Activated T-cell treated with anti-CD3 and anti-CD28 coated beads, Interleukin-2, amount 50 U/mL, for 24 hours (primary cell): Measurements from ENCODE around the gene TBC1D3E.
"Not testable (repeated sequence)": the region's sequence is repeated elsewhere in the genome, so short reads cannot be mapped to it uniquely, and the experiment has no call there.

ENCODE experiments used
- DNase-seq: peaks from one replicate; pipeline ENCODE4 v3.0.0-alpha.2; 2020
- H3K27ac Mint-ChIP-seq: 2 replicates; pipeline ENCODE4 v1.8.0; 2020; ENCODE audit warnings: mild to moderate bottlenecking, mixed read lengths
- H3K27me3 Mint-ChIP-seq: 2 replicates; pipeline ENCODE4 v1.8.0; 2020; ENCODE audit warnings: mixed read lengths
- H3K36me3 Mint-ChIP-seq: 2 replicates; pipeline ENCODE4 v1.8.0; 2020; ENCODE audit warnings: low read depth, mixed read lengths
- H3K4me1 Mint-ChIP-seq: 2 replicates; pipeline ENCODE4 v1.8.0; 2020; ENCODE audit warnings: low read depth, mixed read lengths
- H3K4me3 Mint-ChIP-seq: 2 replicates; pipeline ENCODE4 v1.8.0; 2020; ENCODE audit warnings: mild to moderate bottlenecking, moderate library complexity, mixed read lengths
- H3K9me3 Mint-ChIP-seq: 2 replicates; pipeline ENCODE4 v1.8.0; 2020; ENCODE audit warnings: mixed read lengths

Gene TBC1D3E

DNA sequence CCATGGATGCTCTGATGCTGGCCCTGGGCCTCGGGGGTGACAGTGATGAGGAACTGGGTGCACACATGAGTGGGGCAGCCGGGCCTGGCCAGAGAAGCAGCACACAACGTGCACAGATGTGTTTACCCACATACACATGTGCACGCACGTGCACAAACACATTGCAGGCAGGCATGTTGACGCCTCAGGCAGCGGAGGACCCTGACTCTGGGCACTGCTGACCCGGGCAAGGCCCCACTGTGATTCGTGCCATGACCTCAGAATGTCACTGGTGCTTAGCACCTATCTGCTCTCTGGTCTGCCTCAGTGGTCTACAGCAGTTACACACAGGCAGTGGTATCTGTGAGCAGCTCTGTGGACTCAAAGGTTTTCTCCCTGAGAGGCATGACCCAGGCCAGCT lies at the start of gene TBC1D3E:
Gene TBC1D3E, plus strand, starts transcription at position 301 of the 400 bp plus-strand sequence. CDS start 1,545 bp downstream, outside the sequence.
- DNase-seq, H3K9me3 Mint-ChIP-seq, H3K36me3 Mint-ChIP-seq, H3K4me3 Mint-ChIP-seq, H3K27me3 Mint-ChIP-seq, H3K4me1 Mint-ChIP-seq, H3K27ac Mint-ChIP-seq: not testable (repeated sequence)

DNA sequence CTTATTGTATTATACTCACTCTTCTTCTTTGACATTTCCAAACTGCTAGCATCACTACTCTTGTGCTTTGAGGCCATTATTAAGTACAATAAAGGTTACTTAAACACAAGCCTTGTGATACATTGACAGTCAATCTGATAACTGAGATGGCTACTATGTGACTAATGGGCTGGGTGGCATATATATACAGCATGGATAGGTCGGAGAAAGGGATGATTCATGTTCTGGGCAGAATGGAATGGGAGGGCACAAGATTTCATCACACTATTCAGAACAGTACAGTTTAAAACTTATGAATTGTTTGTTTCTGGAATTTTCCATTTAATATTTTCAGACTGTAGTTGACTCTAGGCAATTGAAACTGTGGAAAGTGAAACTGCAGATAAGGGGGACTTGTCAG lies 40.4 kb upstream of the TBC1D3E start:
- H3K27me3 Mint-ChIP-seq, DNase-seq, H3K27ac Mint-ChIP-seq: not testable (repeated sequence)

GRCh38 chr17:38088120-38088519 lies 39.6 kb upstream of the TBC1D3E start:
- H3K27me3 Mint-ChIP-seq, H3K4me3 Mint-ChIP-seq, H3K36me3 Mint-ChIP-seq: not testable (repeated sequence)

More for the DNA sequence above, 40.4 kb upstream of the TBC1D3E start:
- not testable (repeated sequence) for H3K4me1 Mint-ChIP-seq, H3K4me3 Mint-ChIP-seq, H3K36me3 Mint-ChIP-seq, H3K9me3 Mint-ChIP-seq

DNA sequence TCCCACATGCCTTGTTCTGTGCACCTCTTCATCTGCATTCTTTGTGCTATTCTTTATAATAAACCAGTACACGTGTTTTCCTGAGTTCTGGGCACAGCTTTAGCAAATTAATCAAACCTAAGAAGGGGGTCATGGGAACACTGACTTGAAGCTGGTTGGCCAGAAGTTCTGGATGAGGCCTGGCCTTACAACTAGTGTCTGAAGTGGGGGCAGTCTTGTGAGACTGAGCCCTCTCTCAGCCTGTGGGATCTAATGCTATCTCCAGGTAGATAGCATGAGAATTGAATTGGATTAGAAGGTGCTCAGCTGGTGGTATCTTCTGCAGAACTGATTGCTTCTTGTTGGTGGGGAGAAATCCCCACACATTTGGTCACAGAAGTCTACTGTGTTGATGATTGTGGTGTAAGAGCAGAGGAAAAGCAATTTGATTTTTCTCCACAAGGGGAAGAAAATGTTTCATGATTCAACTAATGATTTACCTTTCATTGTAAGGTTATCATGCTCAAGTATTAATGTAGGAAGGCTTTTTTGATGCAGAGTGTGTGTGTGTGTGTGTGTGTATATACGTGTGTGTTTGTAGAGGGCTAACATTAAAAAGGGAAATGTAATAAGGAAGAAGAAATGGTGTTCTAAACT lies 33.6 kb upstream of the TBC1D3E start:
- DNase-seq = not testable (repeated sequence)

More at GRCh38 chr17:38088120-38088519, 39.6 kb upstream of the TBC1D3E start:
- not testable (repeated sequence) for H3K4me1 Mint-ChIP-seq, H3K9me3 Mint-ChIP-seq, H3K27ac Mint-ChIP-seq, DNase-seq

GRCh38 chr17:38099262-38099661 lies 28.5 kb upstream of the TBC1D3E start:
- H3K4me1 Mint-ChIP-seq, H3K4me3 Mint-ChIP-seq, H3K27ac Mint-ChIP-seq, DNase-seq, H3K36me3 Mint-ChIP-seq, H3K9me3 Mint-ChIP-seq, H3K27me3 Mint-ChIP-seq: not testable (repeated sequence)

More for the DNA sequence above, 33.6 kb upstream of the TBC1D3E start:
- not testable (repeated sequence) for H3K27ac Mint-ChIP-seq, H3K4me3 Mint-ChIP-seq, H3K9me3 Mint-ChIP-seq, H3K4me1 Mint-ChIP-seq, H3K27me3 Mint-ChIP-seq, H3K36me3 Mint-ChIP-seq

GRCh38 chr17:38119829-38120228 lies 7.9 kb upstream of the TBC1D3E start:
- not testable (repeated sequence) for H3K4me3 Mint-ChIP-seq, H3K4me1 Mint-ChIP-seq, H3K27me3 Mint-ChIP-seq, H3K36me3 Mint-ChIP-seq, H3K27ac Mint-ChIP-seq, DNase-seq, H3K9me3 Mint-ChIP-seq

DNA sequence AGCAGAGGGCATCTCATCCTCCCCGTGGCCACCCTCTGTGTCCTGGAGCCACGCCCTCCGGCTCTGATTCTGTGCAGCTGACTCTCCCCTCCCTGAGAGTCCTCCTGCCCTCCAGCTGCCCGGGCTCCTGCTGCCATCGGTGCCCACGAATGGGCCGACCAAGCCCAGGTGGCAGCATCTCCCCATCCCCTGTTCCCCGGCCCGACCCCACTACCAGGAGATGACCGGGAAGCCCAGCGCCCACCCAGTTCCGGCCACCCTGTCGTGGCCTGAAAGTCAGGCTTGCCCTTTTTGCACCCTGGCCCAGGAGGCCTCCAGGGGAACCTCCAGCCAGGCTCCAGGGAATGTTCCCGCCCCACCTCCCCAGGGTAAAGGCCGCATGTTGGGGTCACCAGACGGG lies 7.1 kb downstream of the TBC1D3E start:
- not testable (repeated sequence) for H3K36me3 Mint-ChIP-seq, H3K9me3 Mint-ChIP-seq, H3K27ac Mint-ChIP-seq

More for the DNA sequence above, 7.1 kb downstream of the TBC1D3E start:
- not testable (repeated sequence) for H3K4me1 Mint-ChIP-seq, H3K27me3 Mint-ChIP-seq, H3K4me3 Mint-ChIP-seq, DNase-seq
